Heart right ventricle (tissue), 12 donors: ENCODE data around the gene AGMAT. TPM values are rescaled to one million over a fixed set of nuclear protein-coding genes. Genes with fewer than 3 reads are reported as not detected.

Source experiments
- polyA plus RNA-seq, 2 donors: library from polyadenylated mRNA; stranded (reverse); fragments of 200-250 nt; gene quantifications; one replicate each; pipeline ENCODE4 v1.2.3, GENCODE V29; 2013
- total RNA-seq, 10 donors: library from RNA; stranded (reverse); fragmentation: NEBNext Ultra II Directional in 3 of 10; extraction: Animal tissue kit (Norgen Biotek cat#: 25700) in 3 of 10; gene quantifications; one replicate each; pipeline versions ENCODE4 v1.2.1 to v1.2.4, GENCODE V29; 2021 to 2023
- donor health status: ischemic (EF 13 %, LVEDD 7.1; RV severe dilation, severe dysfunction).
- donor health status: healthy with polysubstance abuse.
- donor health status: DM: no; HTN: yes; CAD: no.
- donor health status: DM: no; HTN: no; CAD: no.
- donor health status: ischemic (EF 25% LVEDD 6.9; RV normal size, moderate dysfunction).
- donor health status: ischemic (EF 25% LVEDD 5.7; RV mildly dilated, moderate dysfunction).
- donor health status: healthy.
- donor health status: nonischemic (EF 11% LVEDD 7.7; RV severe dilation, severe dysfunction).
- donor health status: DM: yes; HTN: yes; CAD: no.
- donor health status: PGD.
- donor health status: ischemic (EF 29% LVEDD 5.4; RV normal size, mild dysfunction).
- donor health status: nonischemic (EF 23%, LVEDD 6.1; RV moderate dilation, normal function).

Gene AGMAT
- total and polyA plus RNA-seq, 12 donors, result 0.06 to 0.30 (median 0.23) TPM; not detected in 5

Other genes starting within 250 kb of the AGMAT start
- gene EFHD2, start 175.2 kb downstream of the AGMAT start, total RNA-seq, result 10 to 100 TPM in 9 of 10 donors, 1 to 10 TPM in 1; 9.4 to 32.1 (median 13.5) TPM
- 10 to 100 TPM; 20.1 to 20.2 TPM for gene EFHD2, start 175.2 kb downstream of the AGMAT start, polyA plus RNA-seq
- 1 to 10 TPM in 3 of 10 donors, under 1 TPM in 4, not detected in 3; 0.42 to 1.6 (median 0.93) TPM for gene CTRC, start 146.6 kb downstream of the AGMAT start, total RNA-seq
- gene CTRC, start 146.6 kb downstream of the AGMAT start, polyA plus RNA-seq, result under 1 TPM in 1 of 2 donors, not detected in 1; 0.41 TPM
- gene CELA2A, start 128.3 kb downstream of the AGMAT start, total RNA-seq, result 1 to 10 TPM in 5 of 10 donors, under 1 TPM in 2, not detected in 3; 0.85 to 1.6 (median 1.2) TPM
- gene CELA2A, start 128.3 kb downstream of the AGMAT start, polyA plus RNA-seq, result under 1 TPM in 1 of 2 donors, not detected in 1; 0.09 TPM
- gene CELA2B, start 108.9 kb downstream of the AGMAT start, total RNA-seq, result not detected
- not detected for gene CELA2B, start 108.9 kb downstream of the AGMAT start, polyA plus RNA-seq
- 10 to 100 TPM in 9 of 10 donors, 1 to 10 TPM in 1; 8.6 to 16.6 (median 14.2) TPM for gene CASP9, start 60.8 kb downstream of the AGMAT start, total RNA-seq
- 10 to 100 TPM; 14.3 to 22.2 TPM for gene CASP9, start 60.8 kb downstream of the AGMAT start, polyA plus RNA-seq
- 10 to 100 TPM; 13.7 to 22.8 (median 19.1) TPM for gene DNAJC16, start 58.2 kb downstream of the AGMAT start, total RNA-seq
- 1 to 10 TPM; 4.7 to 6.4 TPM for gene DNAJC16, start 58.2 kb downstream of the AGMAT start, polyA plus RNA-seq
- 10 to 100 TPM; 17.7 to 29.6 (median 24.7) TPM for gene DDI2, start 32.4 kb upstream of the AGMAT start, total RNA-seq
- gene DDI2, start 32.4 kb upstream of the AGMAT start, polyA plus RNA-seq, result 10 to 100 TPM in 1 of 2 donors, 1 to 10 TPM in 1; 2.1 to 10.8 TPM
- gene PLEKHM2, start 99.3 kb upstream of the AGMAT start, total RNA-seq, result 100 to 1,000 TPM in 1 of 10 donors, 10 to 100 TPM in 9; 69.0 to 106 (median 81.0) TPM
- 10 to 100 TPM; 63.7 to 72.9 TPM for gene PLEKHM2, start 99.3 kb upstream of the AGMAT start, polyA plus RNA-seq
- 10 to 100 TPM in 6 of 10 donors, 1 to 10 TPM in 4; 6.0 to 44.9 (median 13.6) TPM for gene SLC25A34, start 151.2 kb upstream of the AGMAT start, total RNA-seq
- gene SLC25A34, start 151.2 kb upstream of the AGMAT start, polyA plus RNA-seq, result 10 to 100 TPM in 1 of 2 donors, 1 to 10 TPM in 1; 1.1 to 36.1 TPM
- gene TMEM82, start 157.4 kb upstream of the AGMAT start, total RNA-seq, result not detected
- not detected for gene TMEM82, start 157.4 kb upstream of the AGMAT start, polyA plus RNA-seq
- gene FBLIM1, start 173.7 kb upstream of the AGMAT start, total RNA-seq, result 100 to 1,000 TPM in 2 of 10 donors, 10 to 100 TPM in 8; 43.4 to 115 (median 59.9) TPM
- 10 to 100 TPM; 27.0 to 52.9 TPM for gene FBLIM1, start 173.7 kb upstream of the AGMAT start, polyA plus RNA-seq
- gene UQCRHL, start 222.6 kb upstream of the AGMAT start, total RNA-seq, result 1 to 10 TPM; 2.1 to 6.3 (median 3.2) TPM
- gene UQCRHL, start 222.6 kb upstream of the AGMAT start, polyA plus RNA-seq, result 1 to 10 TPM; 4.5 to 8.6 TPM